K562 (cell line): ENCODE measurements around the gene BEST4. TPM values are rescaled to one million over a fixed set of nuclear protein-coding genes. Genes with fewer than 3 reads are reported as not detected.

ENCODE experiments used
- BCLAF1 ChIP-seq, 2 experiments: fragments of 450-650 bp in 1 of 2; IDR thresholded peaks; 2 replicates each; pipeline ENCODE4 v1.6.1; 2011 to 2017; ENCODE audit warnings: low read depth in 2 of 2, antibody characterized with exemption in 1 of 2, borderline replicate concordance in 1 of 2, low read length in 1 of 2, mild to moderate bottlenecking in 1 of 2, mixed read lengths in 1 of 2; ENCODE audit not compliant: control insufficient read depth in 1 of 2
- CREB1 ChIP-seq, 2 experiments: sonication (generic) in 1 of 2; formaldehyde crosslinking in 1 of 2; IDR thresholded peaks; 2 replicates each; pipeline versions ENCODE4 v1.6.1 to v1.8.0; 2012 to 2022; ENCODE audit warnings: inconsistent platforms in 1 of 2, mild to moderate bottlenecking in 1 of 2, missing genetic modification reagents in 1 of 2, moderate library complexity in 1 of 2
- HNRNPLL ChIP-seq: fragments of 200-400 bp; formaldehyde crosslinking; IDR thresholded peaks from 2 replicates; pipeline ENCODE4 v1.6.1; 2017; ENCODE audit warnings: low read length, low read depth, mild to moderate bottlenecking; ENCODE audit not compliant: poor library complexity, severe bottlenecking
- NCOR1 ChIP-seq: fragments of 450-650 bp; IDR thresholded peaks from 2 replicates; pipeline ENCODE4 v1.6.1; 2016; ENCODE audit warnings: mild to moderate bottlenecking, moderate library complexity
- POLR2B ChIP-seq: fragments of 450-650 bp; IDR thresholded peaks from 2 replicates; pipeline ENCODE4 v1.6.1; 2018; ENCODE audit warnings: low read depth; ENCODE audit not compliant: partially characterized antibody
- RAD51 ChIP-seq: fragments of 450-650 bp; IDR thresholded peaks from 2 replicates; pipeline ENCODE4 v1.7.1; 2016; ENCODE audit warnings: low read depth, mild to moderate bottlenecking, borderline replicate concordance
- SAFB ChIP-seq: fragments of 200-400 bp; formaldehyde crosslinking; IDR thresholded peaks from 2 replicates; pipeline ENCODE4 v1.6.1; 2017; ENCODE audit warnings: low read depth, low read length, borderline replicate concordance
- SP1 ChIP-seq: sonication (generic); formaldehyde crosslinking; IDR thresholded peaks from 2 replicates; pipeline ENCODE4 v1.8.1; 2022; ENCODE audit warnings: mild to moderate bottlenecking, missing genetic modification reagents
- SRSF9 ChIP-seq: fragments of 200-400 bp; formaldehyde crosslinking; IDR thresholded peaks from 2 replicates; pipeline ENCODE4 v1.6.1; 2017; ENCODE audit warnings: low read depth, low read length, borderline replicate concordance
- TSC22D4 ChIP-seq: fragments of 450-650 bp; IDR thresholded peaks from 2 replicates; pipeline ENCODE4 v1.6.1; 2016; ENCODE audit warnings: missing genetic modification characterization, missing biosample characterization, control low read depth
- ZC3H4 ChIP-seq: sonication (generic); formaldehyde crosslinking; IDR thresholded peaks from 2 replicates; pipeline ENCODE4 v1.9.0; 2021; ENCODE audit warnings: missing genetic modification reagents, borderline replicate concordance
- polyA plus RNA-seq, 8 experiments: library from polyadenylated mRNA; depleted of rRNA in 4 of 8; stranded (reverse) in 5 of 8; unstranded in 3 of 8; fragments of >200 nt; fragmentation: Nextera tagmentation in 2 of 8; fragmentation: Illumina TruSeq in 1 of 8; extraction: Ambion mirVana in 2 of 8; extraction: Trizol in 1 of 8; gene quantifications; 2 replicates each; pipeline versions ENCODE4 v1.2.1 to v1.2.3, GENCODE V29; 2011 to 2014; ENCODE audit warnings: inconsistent platforms in 1 of 8, missing spikeins in 1 of 8
- total RNA-seq, 7 experiments: library from RNA; depleted of rRNA in 6 of 7; stranded (reverse); fragments of >200 nt in 6 of 7; fragmentation: Illumina TruSeq in 2 of 7; extraction: Trizol in 2 of 7; gene quantifications; 2 replicates each; pipeline versions ENCODE4 v1.2.1 to v1.2.3, GENCODE V29; 2011 to 2021; ENCODE audit warnings: low replicate concordance in 1 of 7
- TF ChIP-seq, protein P1 (sequence below): fragments of 450-650 bp; IDR thresholded peaks from 2 replicates; pipeline ENCODE4 v1.7.0; 2016; ENCODE audit warnings: borderline replicate concordance
- TF ChIP-seq, protein P2 (sequence below), 3 experiments: IDR thresholded peaks in 2 of 3; conservative IDR thresholded peaks in 1 of 3; 2 replicates each; pipeline ENCODE4 v1.5.1; 2011 to 2012; ENCODE audit warnings: low read length in 3 of 3, mild to moderate bottlenecking in 3 of 3, control low read depth in 2 of 3, improper control_type of control experiment in 1 of 3, inconsistent platforms in 1 of 3, low read depth in 1 of 3, mixed read lengths in 1 of 3, moderate library complexity in 1 of 3; ENCODE audit not compliant: insufficient read depth in 2 of 3

BEST4 gene
- total and polyA plus RNA-seq, 9 of the 15 experiments (the other 6 are each of a cell fraction or from before 2014, with no cell fraction given) = 0.07 to 0.11 TPM; not detected in 7

DNA sequence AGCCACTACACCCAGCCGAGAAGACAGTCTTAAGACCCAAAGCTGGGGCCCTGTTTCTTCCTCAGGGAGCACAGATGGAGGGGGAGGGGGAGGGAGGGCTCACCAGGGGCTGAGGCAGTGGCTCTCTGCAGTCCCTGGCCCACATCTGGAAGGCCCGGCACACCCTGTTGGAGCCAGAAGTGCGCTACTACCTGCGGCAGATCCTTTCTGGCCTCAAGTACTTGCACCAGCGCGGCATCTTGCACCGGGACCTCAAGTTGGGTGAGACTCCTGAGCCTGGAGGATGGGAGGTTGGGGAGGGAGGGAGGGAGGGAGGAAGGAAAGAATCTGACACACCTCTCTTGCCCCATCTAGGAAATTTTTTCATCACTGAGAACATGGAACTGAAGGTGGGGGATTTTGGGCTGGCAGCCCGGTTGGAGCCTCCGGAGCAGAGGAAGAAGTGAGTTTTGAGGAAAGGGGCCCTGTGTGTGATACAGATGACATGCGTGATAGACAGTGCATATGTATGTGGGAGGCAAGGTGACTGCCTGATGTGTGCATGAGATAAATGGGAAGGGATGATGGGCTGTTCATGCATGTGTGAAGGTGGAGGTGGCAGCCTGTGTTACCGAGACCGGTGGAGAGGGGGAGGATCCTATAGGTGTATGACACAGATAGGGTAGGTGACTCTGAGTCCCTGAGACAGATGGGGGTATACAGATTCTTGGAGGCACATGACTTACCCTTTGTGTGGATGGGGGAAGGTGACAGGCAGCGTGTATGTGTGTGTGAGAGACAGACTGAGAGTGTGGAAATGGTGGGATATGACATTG is 13.7 kb upstream of the BEST4 start (continued):
- TF ChIP-seq ZC3H4 (CRISPR knock-in tag) (no peak), BCLAF1 (IDR thresholded peaks at IDR 0.05; ENCODE audit: borderline replicate concordance in 1 of 2, control insufficient read depth in 1 of 2, low read depth in 2 of 2, low read length in 1 of 2) (no peak), SP1 (CRISPR knock-in tag) (peak; percentile 71; the same call in 1 of the 2 replicates), SRSF9 (no peak), SAFB (no peak), NCOR1 (peak; percentile 59), POLR2B (no peak), TSC22D4 (tag) (no peak), RAD51 (no peak), CREB1 (IDR thresholded peaks at IDR 0.05) (no peak), CREB1 (CRISPR knock-in tag; IDR thresholded peaks at IDR 0.05) (no peak), HNRNPLL (no peak)
- TF ChIP-seq, protein P1, sequence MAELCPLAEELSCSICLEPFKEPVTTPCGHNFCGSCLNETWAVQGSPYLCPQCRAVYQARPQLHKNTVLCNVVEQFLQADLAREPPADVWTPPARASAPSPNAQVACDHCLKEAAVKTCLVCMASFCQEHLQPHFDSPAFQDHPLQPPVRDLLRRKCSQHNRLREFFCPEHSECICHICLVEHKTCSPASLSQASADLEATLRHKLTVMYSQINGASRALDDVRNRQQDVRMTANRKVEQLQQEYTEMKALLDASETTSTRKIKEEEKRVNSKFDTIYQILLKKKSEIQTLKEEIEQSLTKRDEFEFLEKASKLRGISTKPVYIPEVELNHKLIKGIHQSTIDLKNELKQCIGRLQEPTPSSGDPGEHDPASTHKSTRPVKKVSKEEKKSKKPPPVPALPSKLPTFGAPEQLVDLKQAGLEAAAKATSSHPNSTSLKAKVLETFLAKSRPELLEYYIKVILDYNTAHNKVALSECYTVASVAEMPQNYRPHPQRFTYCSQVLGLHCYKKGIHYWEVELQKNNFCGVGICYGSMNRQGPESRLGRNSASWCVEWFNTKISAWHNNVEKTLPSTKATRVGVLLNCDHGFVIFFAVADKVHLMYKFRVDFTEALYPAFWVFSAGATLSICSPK = no peak
- TF ChIP-seq, protein P2, sequence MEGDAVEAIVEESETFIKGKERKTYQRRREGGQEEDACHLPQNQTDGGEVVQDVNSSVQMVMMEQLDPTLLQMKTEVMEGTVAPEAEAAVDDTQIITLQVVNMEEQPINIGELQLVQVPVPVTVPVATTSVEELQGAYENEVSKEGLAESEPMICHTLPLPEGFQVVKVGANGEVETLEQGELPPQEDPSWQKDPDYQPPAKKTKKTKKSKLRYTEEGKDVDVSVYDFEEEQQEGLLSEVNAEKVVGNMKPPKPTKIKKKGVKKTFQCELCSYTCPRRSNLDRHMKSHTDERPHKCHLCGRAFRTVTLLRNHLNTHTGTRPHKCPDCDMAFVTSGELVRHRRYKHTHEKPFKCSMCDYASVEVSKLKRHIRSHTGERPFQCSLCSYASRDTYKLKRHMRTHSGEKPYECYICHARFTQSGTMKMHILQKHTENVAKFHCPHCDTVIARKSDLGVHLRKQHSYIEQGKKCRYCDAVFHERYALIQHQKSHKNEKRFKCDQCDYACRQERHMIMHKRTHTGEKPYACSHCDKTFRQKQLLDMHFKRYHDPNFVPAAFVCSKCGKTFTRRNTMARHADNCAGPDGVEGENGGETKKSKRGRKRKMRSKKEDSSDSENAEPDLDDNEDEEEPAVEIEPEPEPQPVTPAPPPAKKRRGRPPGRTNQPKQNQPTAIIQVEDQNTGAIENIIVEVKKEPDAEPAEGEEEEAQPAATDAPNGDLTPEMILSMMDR (IDR thresholded peaks at IDR 0.05 in 2 of 3, conservative IDR thresholded peaks at IDR 0.05 in 1 of 3; ENCODE audit: insufficient read depth in 2 of 3, low read depth in 1 of 3, low read length in 3 of 3) = no peak
